Prostate gland (tissue), 2 donors: ENCODE data around the gene CYP46A1.

Experiments used
- POLR2A ChIP-seq: fragments of 450-650 bp; IDR thresholded peaks from one replicate; pipeline ENCODE4 v1.6.1; 2016; ENCODE audit warnings: antibody characterized with exemption, mild to moderate bottlenecking
- TF ChIP-seq, protein P1 (sequence below), 4 experiments: fragments of 200-600 bp in 2 of 4; fragments of 450-650 bp in 2 of 4; sonication (generic) in 2 of 4; IDR thresholded peaks; 1 replicate in 3 of 4; 2 replicates in 1 of 4; pipeline ENCODE4 v1.5.1; 2016 to 2019; ENCODE audit warnings: antibody characterized with exemption in 4 of 4, mild to moderate bottlenecking in 2 of 4, moderate library complexity in 2 of 4

DNA sequence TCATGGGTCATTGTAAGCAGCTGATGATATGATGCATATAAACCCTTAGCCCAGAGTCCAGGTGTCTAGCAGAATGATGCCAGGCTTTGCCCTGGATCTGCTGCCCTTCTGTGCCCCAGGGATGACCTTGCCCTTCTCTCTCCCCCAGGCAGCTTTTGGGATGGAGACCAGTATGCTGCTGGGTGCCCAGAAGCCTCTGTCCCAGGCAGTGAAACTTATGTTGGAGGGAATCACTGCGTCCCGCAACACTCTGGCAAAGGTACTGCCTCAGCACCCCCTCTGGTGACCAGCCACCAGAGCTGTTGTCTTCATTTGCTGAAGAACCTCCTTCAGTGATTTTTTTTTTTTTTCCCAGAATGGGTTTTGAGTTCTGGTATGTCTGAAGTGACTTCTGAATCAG is 23.3 kb downstream of the CYP46A1 start:
- TF ChIP-seq, protein P1, sequence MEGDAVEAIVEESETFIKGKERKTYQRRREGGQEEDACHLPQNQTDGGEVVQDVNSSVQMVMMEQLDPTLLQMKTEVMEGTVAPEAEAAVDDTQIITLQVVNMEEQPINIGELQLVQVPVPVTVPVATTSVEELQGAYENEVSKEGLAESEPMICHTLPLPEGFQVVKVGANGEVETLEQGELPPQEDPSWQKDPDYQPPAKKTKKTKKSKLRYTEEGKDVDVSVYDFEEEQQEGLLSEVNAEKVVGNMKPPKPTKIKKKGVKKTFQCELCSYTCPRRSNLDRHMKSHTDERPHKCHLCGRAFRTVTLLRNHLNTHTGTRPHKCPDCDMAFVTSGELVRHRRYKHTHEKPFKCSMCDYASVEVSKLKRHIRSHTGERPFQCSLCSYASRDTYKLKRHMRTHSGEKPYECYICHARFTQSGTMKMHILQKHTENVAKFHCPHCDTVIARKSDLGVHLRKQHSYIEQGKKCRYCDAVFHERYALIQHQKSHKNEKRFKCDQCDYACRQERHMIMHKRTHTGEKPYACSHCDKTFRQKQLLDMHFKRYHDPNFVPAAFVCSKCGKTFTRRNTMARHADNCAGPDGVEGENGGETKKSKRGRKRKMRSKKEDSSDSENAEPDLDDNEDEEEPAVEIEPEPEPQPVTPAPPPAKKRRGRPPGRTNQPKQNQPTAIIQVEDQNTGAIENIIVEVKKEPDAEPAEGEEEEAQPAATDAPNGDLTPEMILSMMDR (IDR thresholded peaks at IDR 0.05), result no peak
- TF ChIP-seq POLR2A, result no peak
